SU-DHL-6 (cell line): Measurements from ENCODE around the gene PDLIM5.

Source experiments
- H2AFZ ChIP-seq: fragments of 200-600 bp; sonication (generic); 2 replicates; pipeline ENCODE4 v1.6.1; 2014; ENCODE audit warnings: low read depth, mild to moderate bottlenecking, moderate library complexity, mixed read lengths, antibody characterized with exemption, low read length; ENCODE audit not compliant: severe bottlenecking
- H3F3A ChIP-seq: fragments of 200-600 bp; shearing (Covaris generic); 2 replicates; pipeline ENCODE4 v1.6.0; 2016; ENCODE audit warnings: antibody characterized with exemption, mild to moderate bottlenecking; ENCODE audit not compliant: insufficient read depth
- H3K27ac ChIP-seq: fragments of 200-600 bp; sonication (generic); 2 replicates; pipeline ENCODE4 v1.5.1; 2016; ENCODE audit warnings: low read depth, mild to moderate bottlenecking, low read length, moderate library complexity, mixed read lengths
- H3K27me3 ChIP-seq: fragments of 200-600 bp; sonication (generic), shearing (Covaris generic); 2 replicates; pipeline ENCODE4 v1.6.0; 2014; ENCODE audit warnings: mild to moderate bottlenecking, low read length
- H3K36me3 ChIP-seq: fragments of 200-600 bp; sonication (generic); 2 replicates; pipeline ENCODE4 v1.6.1; 2014; ENCODE audit warnings: mild to moderate bottlenecking, low read length, mixed read lengths
- H3K4me2 ChIP-seq: fragments of 300-600, 200-600 bp; shearing (Covaris generic), sonication (generic); 2 replicates; pipeline ENCODE4 v1.6.0; 2014; ENCODE audit warnings: low read length, low read depth, mild to moderate bottlenecking; ENCODE audit not compliant: poor library complexity, severe bottlenecking
- H3K4me3 ChIP-seq: fragments of 200-600 bp; sonication (generic); 2 replicates; pipeline ENCODE4 v1.5.1; 2014; ENCODE audit warnings: antibody characterized with exemption, low read length, mild to moderate bottlenecking, mixed read lengths; ENCODE audit not compliant: insufficient read depth, poor library complexity, severe bottlenecking
- H3K79me2 ChIP-seq: fragments of 200-600 bp; sonication (generic); 2 replicates; pipeline ENCODE4 v1.6.1; 2014; ENCODE audit warnings: mild to moderate bottlenecking, low read length, moderate library complexity; ENCODE audit not compliant: insufficient read depth
- H3K9ac ChIP-seq: fragments of 200-600 bp; sonication (generic); 2 replicates; pipeline ENCODE4 v1.7.0; 2014; ENCODE audit warnings: mild to moderate bottlenecking, low read length
- H3K9me2 ChIP-seq: fragments of 200-600 bp; sonication (generic); replicated peaks from 2 replicates; pipeline ENCODE4 v1.6.1; 2014; ENCODE audit warnings: low read length; ENCODE audit not compliant: insufficient read depth
- H3K9me3 ChIP-seq: fragments of 200-600 bp; sonication (generic); 2 replicates; pipeline ENCODE4 v1.6.1; 2014; ENCODE audit warnings: low read length, mixed read lengths; ENCODE audit not compliant: insufficient read depth
- H4K20me1 ChIP-seq: fragments of 200-600 bp; sonication (generic); 2 replicates; pipeline ENCODE4 v1.6.1; 2014; ENCODE audit warnings: low read depth, mild to moderate bottlenecking, antibody characterized with exemption, low read length, moderate library complexity, mixed read lengths
- CTCF ChIP-seq: fragments of 200-600 bp; sonication (generic); IDR thresholded peaks from one replicate; pipeline ENCODE4 v1.5.1; 2017; ENCODE audit warnings: antibody characterized with exemption, mild to moderate bottlenecking, low read length, moderate library complexity; ENCODE audit not compliant: insufficient read depth, poor library complexity, severe bottlenecking
- EZH2phosphoT487 ChIP-seq: fragments of 200-600 bp; sonication (generic), shearing (Covaris generic); conservative IDR thresholded peaks from 2 replicates; pipeline ENCODE4 v1.6.1; 2018; ENCODE audit warnings: mild to moderate bottlenecking, antibody characterized with exemption, low read length, moderate library complexity, mixed read lengths

Gene PDLIM5

DNA sequence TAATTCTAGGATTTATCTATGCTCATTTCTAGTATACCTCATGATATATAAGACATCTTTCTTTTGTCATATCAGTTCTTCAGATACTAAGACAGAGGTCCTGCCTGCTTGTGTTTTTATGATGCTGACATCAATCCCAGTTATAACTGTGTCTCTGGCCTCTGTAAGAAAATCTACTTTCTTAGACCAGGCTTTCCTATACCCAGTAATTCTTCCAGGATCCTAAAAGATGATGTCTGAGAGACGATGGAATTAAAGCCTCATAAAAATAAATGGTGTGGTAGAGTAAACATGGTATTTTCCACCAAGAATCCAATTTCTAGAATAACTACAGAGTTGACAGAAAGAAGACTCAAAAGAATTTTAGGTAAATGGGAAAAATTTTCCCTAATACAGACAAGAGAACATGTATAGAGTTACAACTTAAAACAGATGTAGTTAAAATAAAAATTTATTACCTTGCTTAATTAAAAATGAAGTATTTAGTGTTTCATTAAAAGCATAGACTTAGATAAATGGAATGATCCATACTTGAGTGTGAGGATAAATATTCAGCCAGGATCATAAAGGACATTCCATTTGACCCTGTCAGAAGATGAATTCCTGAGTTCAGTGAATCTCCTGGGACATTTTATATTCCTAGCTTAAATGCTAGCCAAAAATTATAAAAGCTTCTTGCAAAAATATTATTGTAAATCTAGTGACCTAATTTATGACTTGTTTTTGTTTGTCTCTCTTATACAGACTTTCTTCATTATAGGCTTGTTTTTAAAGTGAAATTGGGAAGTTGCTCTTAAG is 137.4 kb downstream of the PDLIM5 start:
- Histone ChIP-seq H3K9me2 (no peaks in the 10 kb centered on the region), H4K20me1 (no peaks in the 10 kb centered on the region), H3K4me2 (no peak overlapping the region), H3K79me2 (no peaks in the 10 kb centered on the region), H3F3A (no peaks in the 10 kb centered on the region), H3K27ac (no peak overlapping the region), H3K4me3 (no peak overlapping the region), H2AFZ (no peak overlapping the region), H3K27me3 (no peaks in the 10 kb centered on the region), H3K36me3 (no peaks in the 10 kb centered on the region), H3K9me3 (no peaks in the 10 kb centered on the region), H3K9ac (no peak overlapping the region)
- TF ChIP-seq EZH2phosphoT487: no peak
- TF ChIP-seq CTCF: no peak

- Histone ChIP-seq H4K20me1 (no peaks in the 10 kb centered on the region), H3K9ac (no peak overlapping the region), H3K36me3 (no peaks in the 10 kb centered on the region), H3K9me3 (no peaks in the 10 kb centered on the region), H3K27me3 (no peaks in the 10 kb centered on the region), H3F3A (no peaks in the 10 kb centered on the region), H3K27ac (no peak overlapping the region), H3K4me2 (no peak overlapping the region), H3K79me2 (no peaks in the 10 kb centered on the region), H3K4me3 (no peak overlapping the region), H2AFZ (no peak overlapping the region), H3K9me2 (no peaks in the 10 kb centered on the region)
- no peak for TF ChIP-seq EZH2phosphoT487
- TF ChIP-seq CTCF: no peak
Observed at GRCh38 chr4:94590493-94590892, 138.8 kb downstream of the PDLIM5 start.

DNA sequence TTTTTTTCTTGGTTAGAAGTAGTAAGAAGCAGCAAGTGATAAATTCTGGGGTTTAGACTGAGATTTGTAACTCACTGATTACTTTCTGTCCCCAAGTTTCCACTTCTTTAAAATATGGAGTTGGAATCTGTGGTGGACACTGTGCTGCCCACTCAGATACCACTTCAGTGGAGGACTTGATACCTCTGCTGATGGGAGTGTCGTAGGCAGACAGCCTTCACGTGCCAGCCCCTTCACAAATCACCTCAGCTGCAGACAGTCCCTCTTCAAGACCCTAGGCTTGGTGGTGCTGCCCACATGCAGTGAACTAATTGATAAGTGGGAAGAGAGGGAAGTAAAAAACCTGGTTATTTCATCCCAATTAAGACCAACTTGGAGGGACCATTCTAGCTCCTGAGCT is 139.5 kb downstream of the PDLIM5 start:
- no peaks in the 10 kb centered on the region for H3K9me3 ChIP-seq
- TF ChIP-seq CTCF: no peak
- no peak for TF ChIP-seq EZH2phosphoT487

More for the DNA sequence above, 139.5 kb downstream of the PDLIM5 start:
- Histone ChIP-seq H2AFZ (no peak overlapping the region), H3K4me3 (no peak overlapping the region), H3K79me2 (no peaks in the 10 kb centered on the region), H3K27me3 (no peaks in the 10 kb centered on the region), H3K4me2 (no peak overlapping the region), H4K20me1 (no peaks in the 10 kb centered on the region), H3K36me3 (no peaks in the 10 kb centered on the region), H3K27ac (no peak overlapping the region), H3K9ac (no peak overlapping the region), H3K9me2 (no peaks in the 10 kb centered on the region), H3F3A (no peaks in the 10 kb centered on the region)
